ENCODE measurements around the gene FURIN.

Gene FURIN

DNA sequence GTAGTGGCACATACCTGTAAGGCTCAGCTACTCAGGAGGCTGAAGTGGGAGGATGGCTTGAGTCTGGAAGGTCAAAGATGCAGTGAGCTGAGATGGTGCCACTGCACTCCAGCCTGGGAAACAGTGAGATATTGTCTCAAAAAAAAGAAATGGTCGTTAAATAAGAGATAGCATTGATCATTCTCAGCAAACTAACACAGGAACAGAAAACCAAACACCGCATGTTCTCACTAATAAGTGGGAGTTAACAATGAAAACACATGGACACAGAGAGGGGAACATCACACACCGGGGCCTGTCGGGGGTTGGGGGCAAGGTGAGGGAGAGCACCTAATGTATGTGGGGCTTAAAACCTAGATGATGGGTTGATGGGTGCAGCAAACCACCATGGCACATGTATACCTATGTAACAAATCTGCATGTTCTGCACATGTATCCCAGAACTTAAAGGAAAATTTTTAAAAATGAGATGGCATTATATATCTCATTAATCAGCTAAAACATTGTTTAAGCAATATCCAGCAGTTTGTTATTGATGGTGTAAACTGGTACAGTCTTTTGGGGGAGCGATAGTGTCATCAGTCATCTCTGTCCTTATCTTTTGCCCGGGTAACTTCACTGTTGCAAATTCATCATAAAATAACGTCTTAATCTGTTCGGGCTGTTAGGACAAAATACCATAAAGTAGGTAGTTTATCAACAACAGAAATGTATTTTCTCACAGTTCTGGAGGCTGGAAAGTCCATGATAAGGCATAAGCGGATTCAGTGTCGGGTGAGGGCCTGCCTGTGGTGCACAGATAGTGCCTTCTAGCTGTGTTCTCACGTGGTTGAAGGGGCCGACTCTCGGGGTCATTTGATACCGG lies 33.0 kb downstream of the FURIN start:
- ATAC-seq = 0 out of 3 replicates have a peak, but pooled peaks have one; percentile 2

DNA sequence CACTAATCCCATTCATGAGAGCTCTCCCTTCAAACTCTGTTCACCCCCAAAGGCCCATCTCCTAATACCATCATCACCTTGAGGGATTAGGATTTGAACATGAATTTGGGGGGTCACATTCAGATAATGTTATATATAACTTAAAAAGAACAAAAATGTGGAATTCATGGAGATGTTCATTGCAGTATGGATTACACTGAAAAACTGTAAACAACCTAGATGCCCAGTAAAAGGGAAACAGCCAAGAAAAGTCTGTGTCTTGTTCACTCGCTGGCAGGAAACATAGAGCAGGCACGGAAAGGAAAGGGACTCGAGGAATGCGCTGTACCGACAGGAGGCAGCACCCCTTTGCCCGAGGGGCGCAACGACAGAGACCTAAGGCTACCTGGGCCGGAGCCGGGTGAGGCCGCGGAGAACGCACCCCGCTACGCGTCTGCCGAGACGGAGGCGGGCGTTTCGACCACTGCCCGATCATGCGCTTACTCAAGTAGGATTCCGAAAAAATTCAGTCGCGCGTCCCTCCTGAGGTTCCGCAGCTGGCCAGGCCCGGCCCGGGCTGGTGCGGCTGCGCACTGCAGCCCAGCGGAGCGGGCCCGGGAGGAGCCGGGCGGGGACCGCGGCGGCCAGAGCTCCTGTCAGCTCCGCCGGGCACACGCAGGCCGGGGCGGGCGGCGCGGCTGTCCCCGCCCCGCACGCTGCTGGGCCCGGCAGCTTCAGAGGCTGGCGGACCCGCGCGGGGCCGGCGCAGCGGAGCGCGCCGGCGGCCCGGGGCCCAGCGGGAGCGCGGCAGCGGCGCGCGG lies 33.9 kb downstream of the FURIN start:
- TF ChIP-seq CSDC2 (CRISPR knock-in tag; IDR thresholded peaks at IDR 0.05) = no peak
- TF ChIP-seq ESRRG (CRISPR knock-in tag; IDR thresholded peaks at IDR 0.05) = no peak
- no peak for TF ChIP-seq ZC3H10 (CRISPR knock-in tag; IDR thresholded peaks at IDR 0.05)
- no peak for TF ChIP-seq ZFP30 (CRISPR knock-in tag; IDR thresholded peaks at IDR 0.05)
- no peak for TF ChIP-seq ZNF70 (CRISPR knock-in tag; IDR thresholded peaks at IDR 0.05)
- no peak for TF ChIP-seq BACH2 (CRISPR knock-in tag; IDR thresholded peaks at IDR 0.05; ENCODE audit: borderline replicate concordance)
- TF ChIP-seq, protein P1, sequence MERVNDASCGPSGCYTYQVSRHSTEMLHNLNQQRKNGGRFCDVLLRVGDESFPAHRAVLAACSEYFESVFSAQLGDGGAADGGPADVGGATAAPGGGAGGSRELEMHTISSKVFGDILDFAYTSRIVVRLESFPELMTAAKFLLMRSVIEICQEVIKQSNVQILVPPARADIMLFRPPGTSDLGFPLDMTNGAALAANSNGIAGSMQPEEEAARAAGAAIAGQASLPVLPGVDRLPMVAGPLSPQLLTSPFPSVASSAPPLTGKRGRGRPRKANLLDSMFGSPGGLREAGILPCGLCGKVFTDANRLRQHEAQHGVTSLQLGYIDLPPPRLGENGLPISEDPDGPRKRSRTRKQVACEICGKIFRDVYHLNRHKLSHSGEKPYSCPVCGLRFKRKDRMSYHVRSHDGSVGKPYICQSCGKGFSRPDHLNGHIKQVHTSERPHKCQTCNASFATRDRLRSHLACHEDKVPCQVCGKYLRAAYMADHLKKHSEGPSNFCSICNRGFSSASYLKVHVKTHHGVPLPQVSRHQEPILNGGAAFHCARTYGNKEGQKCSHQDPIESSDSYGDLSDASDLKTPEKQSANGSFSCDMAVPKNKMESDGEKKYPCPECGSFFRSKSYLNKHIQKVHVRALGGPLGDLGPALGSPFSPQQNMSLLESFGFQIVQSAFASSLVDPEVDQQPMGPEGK (CRISPR knock-in tag; IDR thresholded peaks at IDR 0.05; ENCODE audit: borderline replicate concordance) = no peak
- ATAC-seq = peak; percentile 94

More for the DNA sequence above, 33.0 kb downstream of the FURIN start:
- no peak for TF ChIP-seq SNAI2 (CRISPR knock-in tag; IDR thresholded peaks at IDR 0.05)
- TF ChIP-seq GLIS3 (CRISPR knock-in tag; IDR thresholded peaks at IDR 0.05) = no peak
- TF ChIP-seq TOX (CRISPR knock-in tag; IDR thresholded peaks at IDR 0.05; ENCODE audit: borderline replicate concordance) = no peak
- TF ChIP-seq, protein P2, sequence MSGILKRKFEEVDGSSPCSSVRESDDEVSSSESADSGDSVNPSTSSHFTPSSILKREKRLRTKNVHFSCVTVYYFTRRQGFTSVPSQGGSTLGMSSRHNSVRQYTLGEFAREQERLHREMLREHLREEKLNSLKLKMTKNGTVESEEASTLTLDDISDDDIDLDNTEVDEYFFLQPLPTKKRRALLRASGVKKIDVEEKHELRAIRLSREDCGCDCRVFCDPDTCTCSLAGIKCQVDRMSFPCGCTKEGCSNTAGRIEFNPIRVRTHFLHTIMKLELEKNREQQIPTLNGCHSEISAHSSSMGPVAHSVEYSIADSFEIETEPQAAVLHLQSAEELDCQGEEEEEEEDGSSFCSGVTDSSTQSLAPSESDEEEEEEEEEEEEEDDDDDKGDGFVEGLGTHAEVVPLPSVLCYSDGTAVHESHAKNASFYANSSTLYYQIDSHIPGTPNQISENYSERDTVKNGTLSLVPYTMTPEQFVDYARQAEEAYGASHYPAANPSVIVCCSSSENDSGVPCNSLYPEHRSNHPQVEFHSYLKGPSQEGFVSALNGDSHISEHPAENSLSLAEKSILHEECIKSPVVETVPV (CRISPR knock-in tag; IDR thresholded peaks at IDR 0.05) = no peak
- no peak for TF ChIP-seq ARNTL (CRISPR knock-in tag; IDR thresholded peaks at IDR 0.05; ENCODE audit: borderline replicate concordance, low read depth)
- no peak for TF ChIP-seq RARB (CRISPR knock-in tag; IDR thresholded peaks at IDR 0.05)
- no peak for TF ChIP-seq ESRRG (CRISPR knock-in tag; IDR thresholded peaks at IDR 0.05)

DNA sequence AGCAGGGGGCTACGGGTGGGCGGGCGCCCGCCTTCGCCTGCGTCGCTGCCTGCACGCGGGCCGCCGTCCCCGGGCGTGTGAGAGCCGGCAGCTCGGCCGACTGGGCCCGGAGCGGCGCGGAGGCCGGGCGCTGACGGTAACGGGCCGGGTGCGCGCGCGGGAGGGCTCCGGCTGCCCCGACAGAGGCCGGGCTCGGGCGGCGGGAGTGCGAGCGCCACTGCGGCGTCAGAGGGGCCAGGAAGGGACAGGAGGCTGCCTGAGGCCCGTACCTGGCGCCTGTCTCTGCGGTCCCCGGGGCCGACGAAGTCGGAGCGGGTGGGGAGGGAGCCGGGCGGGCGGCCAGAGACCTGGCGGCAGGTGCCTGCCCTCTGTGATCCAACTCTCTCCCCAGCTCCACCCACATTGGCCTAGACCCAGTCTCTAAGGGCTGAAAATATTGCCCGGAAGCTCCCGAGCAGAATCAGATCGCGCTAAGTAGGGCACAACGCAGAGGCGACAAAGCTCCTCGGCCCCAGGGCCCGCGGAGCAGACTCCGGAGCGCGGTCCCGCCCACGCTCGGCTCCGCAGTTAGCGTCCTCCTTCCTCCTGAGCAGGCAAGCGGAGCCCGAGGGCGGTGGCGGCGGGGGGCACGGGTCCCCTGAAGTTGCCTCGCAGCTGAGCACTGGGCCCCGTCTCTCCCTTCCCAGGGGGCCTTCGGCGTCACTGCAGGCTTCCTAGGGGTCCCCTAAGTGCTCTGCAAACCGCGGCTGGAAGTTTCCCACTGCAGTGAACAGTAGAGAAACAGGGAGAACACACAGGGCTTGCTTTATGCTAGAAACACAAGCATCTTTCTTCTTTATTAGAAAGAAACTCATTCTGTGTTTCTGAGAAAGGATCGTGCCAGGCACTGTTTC lies 34.7 kb downstream of the FURIN start, which contains the start of gene MAN2A2:
Gene MAN2A2 (plus strand): TSS at position 463 of the 893 bp plus-strand sequence. CDS start 906 bp downstream, outside the sequence.
- ATAC-seq = peak; percentile 72
- no peak for TF ChIP-seq TOX (CRISPR knock-in tag; IDR thresholded peaks at IDR 0.05; ENCODE audit: borderline replicate concordance)
- TF ChIP-seq ARNTL (CRISPR knock-in tag; IDR thresholded peaks at IDR 0.05; ENCODE audit: borderline replicate concordance, low read depth) = no peak
- TF ChIP-seq OSR1 (CRISPR knock-in tag; IDR thresholded peaks at IDR 0.05) = no peak
- no peak for TF ChIP-seq TCF4 (CRISPR knock-in tag; IDR thresholded peaks at IDR 0.05; ENCODE audit: borderline replicate concordance)
- TF ChIP-seq, protein P3, sequence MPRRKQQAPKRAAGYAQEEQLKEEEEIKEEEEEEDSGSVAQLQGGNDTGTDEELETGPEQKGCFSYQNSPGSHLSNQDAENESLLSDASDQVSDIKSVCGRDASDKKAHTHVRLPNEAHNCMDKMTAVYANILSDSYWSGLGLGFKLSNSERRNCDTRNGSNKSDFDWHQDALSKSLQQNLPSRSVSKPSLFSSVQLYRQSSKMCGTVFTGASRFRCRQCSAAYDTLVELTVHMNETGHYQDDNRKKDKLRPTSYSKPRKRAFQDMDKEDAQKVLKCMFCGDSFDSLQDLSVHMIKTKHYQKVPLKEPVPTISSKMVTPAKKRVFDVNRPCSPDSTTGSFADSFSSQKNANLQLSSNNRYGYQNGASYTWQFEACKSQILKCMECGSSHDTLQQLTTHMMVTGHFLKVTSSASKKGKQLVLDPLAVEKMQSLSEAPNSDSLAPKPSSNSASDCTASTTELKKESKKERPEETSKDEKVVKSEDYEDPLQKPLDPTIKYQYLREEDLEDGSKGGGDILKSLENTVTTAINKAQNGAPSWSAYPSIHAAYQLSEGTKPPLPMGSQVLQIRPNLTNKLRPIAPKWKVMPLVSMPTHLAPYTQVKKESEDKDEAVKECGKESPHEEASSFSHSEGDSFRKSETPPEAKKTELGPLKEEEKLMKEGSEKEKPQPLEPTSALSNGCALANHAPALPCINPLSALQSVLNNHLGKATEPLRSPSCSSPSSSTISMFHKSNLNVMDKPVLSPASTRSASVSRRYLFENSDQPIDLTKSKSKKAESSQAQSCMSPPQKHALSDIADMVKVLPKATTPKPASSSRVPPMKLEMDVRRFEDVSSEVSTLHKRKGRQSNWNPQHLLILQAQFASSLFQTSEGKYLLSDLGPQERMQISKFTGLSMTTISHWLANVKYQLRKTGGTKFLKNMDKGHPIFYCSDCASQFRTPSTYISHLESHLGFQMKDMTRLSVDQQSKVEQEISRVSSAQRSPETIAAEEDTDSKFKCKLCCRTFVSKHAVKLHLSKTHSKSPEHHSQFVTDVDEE (CRISPR knock-in tag; IDR thresholded peaks at IDR 0.05) = no peak
- TF ChIP-seq, protein P4, sequence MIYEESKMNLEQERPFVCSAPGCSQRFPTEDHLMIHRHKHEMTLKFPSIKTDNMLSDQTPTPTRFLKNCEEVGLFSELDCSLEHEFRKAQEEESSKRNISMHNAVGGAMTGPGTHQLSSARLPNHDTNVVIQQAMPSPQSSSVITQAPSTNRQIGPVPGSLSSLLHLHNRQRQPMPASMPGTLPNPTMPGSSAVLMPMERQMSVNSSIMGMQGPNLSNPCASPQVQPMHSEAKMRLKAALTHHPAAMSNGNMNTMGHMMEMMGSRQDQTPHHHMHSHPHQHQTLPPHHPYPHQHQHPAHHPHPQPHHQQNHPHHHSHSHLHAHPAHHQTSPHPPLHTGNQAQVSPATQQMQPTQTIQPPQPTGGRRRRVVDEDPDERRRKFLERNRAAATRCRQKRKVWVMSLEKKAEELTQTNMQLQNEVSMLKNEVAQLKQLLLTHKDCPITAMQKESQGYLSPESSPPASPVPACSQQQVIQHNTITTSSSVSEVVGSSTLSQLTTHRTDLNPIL (CRISPR knock-in tag; IDR thresholded peaks at IDR 0.05; ENCODE audit: low read depth) = no peak
- no peak for TF ChIP-seq CSDC2 (CRISPR knock-in tag; IDR thresholded peaks at IDR 0.05)
- no peak for TF ChIP-seq RARB (CRISPR knock-in tag; IDR thresholded peaks at IDR 0.05)
- TF ChIP-seq PPARA (CRISPR knock-in tag; IDR thresholded peaks at IDR 0.05; ENCODE audit: borderline replicate concordance) = no peak
- TF ChIP-seq SNAI2 (CRISPR knock-in tag; IDR thresholded peaks at IDR 0.05) = no peak
- TF ChIP-seq ZNF70 (CRISPR knock-in tag; IDR thresholded peaks at IDR 0.05) = no peak
- no peak for TF ChIP-seq ISL1 (CRISPR knock-in tag; IDR thresholded peaks at IDR 0.05)
- TF ChIP-seq, protein P2 (CRISPR knock-in tag; IDR thresholded peaks at IDR 0.05) = no peak
- no peak for TF ChIP-seq ZC3H10 (CRISPR knock-in tag; IDR thresholded peaks at IDR 0.05)
- no peak for TF ChIP-seq ZNF8 (CRISPR knock-in tag; IDR thresholded peaks at IDR 0.05)
- no peak for TF ChIP-seq ZFP3 (CRISPR knock-in tag; IDR thresholded peaks at IDR 0.05)
- no peak for TF ChIP-seq ESRRG (CRISPR knock-in tag; IDR thresholded peaks at IDR 0.05)
- TF ChIP-seq ZNF565 (CRISPR knock-in tag; conservative IDR thresholded peaks at IDR 0.05; ENCODE audit: low read depth) = no peak

All from SK-N-SH treated with all-trans-retinoic acid at 6 μM for 48 hours (cell line).